MM.1S (cell line): ENCODE data around the gene CFAP65.

ENCODE experiments used
- CTCF ChIP-seq: fragments of 300-600 bp; sonication (generic); IDR thresholded peaks from 2 replicates; pipeline ENCODE4 v1.5.1; 2016; ENCODE audit warnings: antibody characterized with exemption, low read length, mixed read lengths
- EZH2 ChIP-seq: fragments of 300-600 bp; sonication (generic); optimal IDR thresholded peaks from 2 replicates; pipeline ENCODE3; 2017; ENCODE audit warnings: low read depth, mild to moderate bottlenecking, antibody characterized with exemption, low read length, mixed read lengths
- EZH2phosphoT487 ChIP-seq: fragments of 300-600 bp; sonication (generic); IDR thresholded peaks from 2 replicates; pipeline ENCODE4 v1.6.1; 2018; ENCODE audit warnings: antibody characterized with exemption, low read length

GRCh38 chr2:218991674-218992168 lies 49.6 kb downstream of the CFAP65 start:
- no peak for TF ChIP-seq EZH2
- no peak for TF ChIP-seq CTCF
- no peak for TF ChIP-seq EZH2phosphoT487
